ENCODE measurements around the gene RPRD1A.
A peak's percentile ranks its signal among the peaks of the same experiment; 100 is the strongest.
"Not testable (repeated sequence)": the region's sequence is repeated elsewhere in the genome, so short reads cannot be mapped to it uniquely, and the experiment has no call there.

Gene RPRD1A

DNA sequence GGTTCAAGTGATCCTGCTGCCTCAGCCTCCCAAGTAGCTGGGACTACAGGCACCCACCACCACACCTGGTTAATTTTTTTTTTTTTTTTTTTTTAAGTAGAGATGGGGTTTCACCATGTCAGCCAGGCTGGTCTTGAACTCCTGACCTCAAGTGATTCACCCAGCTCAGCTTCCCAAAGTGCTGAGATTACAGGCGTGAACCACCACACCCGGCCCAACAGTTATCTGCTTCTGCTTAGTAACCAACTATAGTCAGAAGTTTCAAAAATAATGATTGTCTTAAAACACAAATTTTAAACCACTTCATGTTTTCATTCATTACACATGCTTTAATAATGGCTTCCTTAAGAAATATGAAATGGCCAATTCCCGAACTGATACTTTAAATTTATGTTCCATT lies 43.1 kb downstream of the RPRD1A start:
- not testable (repeated sequence) for DNase-seq

DNA sequence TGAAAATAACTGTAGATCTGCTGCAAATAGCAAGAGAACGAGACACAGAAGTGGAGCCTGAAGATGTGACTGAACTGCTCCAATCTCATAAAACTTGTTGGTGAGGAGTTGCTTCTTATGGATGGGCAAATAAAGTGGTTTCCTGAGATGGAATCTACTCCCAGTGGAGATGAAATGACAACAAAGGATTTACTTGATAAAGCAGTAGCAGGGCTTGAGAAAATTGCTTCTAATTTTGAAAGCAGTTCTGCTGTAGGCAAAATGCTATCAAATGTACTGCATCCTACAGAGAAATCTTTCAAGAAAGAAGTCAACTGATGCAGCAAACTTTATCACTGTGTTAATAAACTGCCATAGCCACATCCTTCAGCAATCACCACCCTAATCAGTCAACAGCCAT lies 44.0 kb downstream of the RPRD1A start:
- no peak for DNase-seq

DNA sequence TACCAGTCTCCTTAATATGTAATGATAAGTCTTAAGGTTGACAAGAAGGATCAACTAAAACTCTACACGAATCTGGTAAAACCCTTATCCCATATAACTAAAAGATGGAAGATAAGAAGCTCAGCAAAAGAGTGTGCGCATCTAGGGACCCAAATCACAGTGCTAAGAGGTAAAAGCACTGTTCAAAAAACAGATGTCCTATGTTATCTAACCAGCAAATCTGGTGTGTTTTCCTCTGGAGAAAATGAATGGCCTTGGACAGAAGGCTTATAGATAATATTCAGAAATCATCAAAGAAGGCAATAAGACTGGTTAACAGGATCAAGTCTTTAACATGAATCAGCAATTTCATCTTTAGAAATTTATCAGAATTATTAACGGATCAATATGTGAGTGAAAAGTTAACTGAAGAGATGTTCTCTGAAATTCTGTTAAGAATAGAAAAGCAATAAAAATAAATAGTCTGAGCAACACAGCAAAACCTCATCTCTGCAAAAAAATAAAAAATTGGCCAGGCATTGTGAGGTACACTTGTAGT lies 47.1 kb downstream of the RPRD1A start:
- DNase-seq = no peak

DNA sequence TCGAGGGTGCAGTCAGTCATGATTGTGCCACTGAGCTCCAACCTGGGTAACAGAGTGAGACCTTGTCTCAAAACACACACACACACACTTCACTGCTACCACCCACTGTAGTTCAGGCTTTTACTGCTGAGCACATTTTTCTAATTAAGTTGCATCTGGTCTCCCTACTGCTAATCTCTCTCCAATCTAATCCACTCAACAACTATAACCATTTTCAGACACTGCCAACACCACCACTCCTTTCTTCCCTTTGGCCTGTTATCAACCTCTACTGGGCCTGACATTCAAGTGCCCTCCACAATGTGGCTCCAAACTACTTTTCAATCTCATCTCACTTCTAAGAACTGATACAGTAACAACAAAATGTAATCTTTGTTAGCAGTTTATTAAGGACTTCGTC lies 50.1 kb downstream of the RPRD1A start:
- no peak for DNase-seq

DNA sequence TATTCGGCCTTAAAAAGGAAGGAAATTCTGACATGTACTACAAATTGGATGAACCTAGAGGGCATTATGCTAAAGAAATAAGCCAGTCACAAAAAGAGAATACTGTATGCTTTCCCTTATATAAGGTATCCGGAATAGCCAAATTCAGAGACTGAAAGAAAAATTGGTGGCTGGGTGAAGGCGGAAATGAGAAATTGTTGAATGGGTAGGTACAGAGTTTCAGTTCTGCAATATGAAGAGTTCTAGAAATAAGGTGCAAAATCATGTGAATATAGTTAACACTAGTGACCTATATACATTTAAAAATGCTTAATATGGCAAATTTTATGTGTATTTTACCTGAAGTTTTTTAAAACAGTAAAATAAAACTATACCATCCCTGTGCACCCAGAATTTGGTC lies 51.7 kb downstream of the RPRD1A start:
- DNase-seq = no peak

DNA sequence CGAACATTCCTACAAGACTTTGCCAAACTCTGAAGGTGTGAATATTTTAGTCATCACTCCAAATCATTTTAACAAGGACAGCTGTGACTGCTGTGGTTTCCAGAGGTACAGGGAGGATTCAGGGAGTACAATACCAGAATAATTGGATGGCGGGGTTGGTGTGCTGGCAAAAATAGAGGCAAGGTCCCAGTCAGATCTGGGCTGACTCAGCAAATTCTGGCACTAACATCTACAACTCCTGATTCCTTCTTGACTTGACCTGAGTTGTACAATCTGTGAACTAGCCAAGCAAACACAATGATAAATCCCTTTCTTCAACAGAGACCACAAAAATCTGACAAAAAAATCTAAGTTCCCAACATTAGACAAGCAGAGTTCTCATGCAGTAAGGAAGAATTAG lies 54.5 kb downstream of the RPRD1A start:
- DNase-seq = no peak

DNA sequence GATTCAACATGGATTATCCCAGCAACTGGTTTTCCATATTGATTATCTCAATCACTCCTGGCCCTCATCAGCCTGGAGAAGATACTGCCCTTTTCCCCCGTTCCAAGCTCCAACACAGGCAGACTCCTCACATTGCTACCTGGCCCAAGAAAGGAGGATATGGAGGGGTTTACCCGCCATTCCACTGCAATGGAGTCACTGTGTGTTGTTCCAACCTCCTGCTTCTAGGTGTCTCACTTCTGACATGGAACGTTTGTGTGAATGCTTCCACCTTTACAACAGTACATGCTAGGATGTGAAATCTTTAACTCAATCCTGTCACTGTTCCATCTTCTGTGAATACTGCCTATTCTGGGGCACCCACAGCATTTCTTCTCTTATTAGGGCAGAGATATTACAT lies 58.1 kb downstream of the RPRD1A start:
- DNase-seq = no peak

DNA sequence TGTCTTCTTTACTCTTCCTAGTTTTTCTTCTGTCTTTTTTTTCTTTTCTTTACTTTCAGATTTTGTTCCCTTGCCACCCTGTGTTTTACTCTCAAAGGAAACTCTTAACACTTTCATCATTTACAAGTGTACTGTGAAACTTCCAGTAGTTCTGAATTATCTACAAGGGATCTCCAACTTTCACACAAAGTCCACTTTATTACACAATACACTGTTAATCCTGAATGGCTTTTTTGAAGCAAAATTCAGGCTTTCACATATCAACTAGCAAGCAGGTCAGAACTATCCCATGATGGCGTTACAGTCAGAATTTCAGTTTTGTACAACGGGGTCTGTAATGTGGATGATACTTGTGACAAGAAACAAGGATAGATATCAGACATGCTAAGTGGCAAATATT lies 60.4 kb downstream of the RPRD1A start:
- no peak for DNase-seq

DNA sequence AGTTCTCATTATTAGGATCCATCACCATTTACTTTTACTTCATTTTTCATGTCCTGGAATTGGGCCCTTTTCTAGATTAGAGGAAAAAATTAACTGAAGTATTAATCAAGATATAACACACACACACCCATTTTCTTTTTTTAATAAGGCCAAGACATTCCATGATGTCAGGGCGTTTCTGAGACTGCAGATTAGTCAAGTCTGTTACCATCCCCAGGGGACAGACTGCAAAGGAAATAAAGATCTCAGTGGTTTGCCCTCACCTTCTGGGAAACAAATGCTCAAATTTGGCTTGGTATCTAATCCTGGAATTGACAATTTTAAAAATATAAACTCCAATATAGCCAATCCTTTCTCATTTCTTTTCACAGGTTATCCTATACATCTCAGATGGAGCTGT lies 67.4 kb downstream of the RPRD1A start:
- no peak for DNase-seq

DNA sequence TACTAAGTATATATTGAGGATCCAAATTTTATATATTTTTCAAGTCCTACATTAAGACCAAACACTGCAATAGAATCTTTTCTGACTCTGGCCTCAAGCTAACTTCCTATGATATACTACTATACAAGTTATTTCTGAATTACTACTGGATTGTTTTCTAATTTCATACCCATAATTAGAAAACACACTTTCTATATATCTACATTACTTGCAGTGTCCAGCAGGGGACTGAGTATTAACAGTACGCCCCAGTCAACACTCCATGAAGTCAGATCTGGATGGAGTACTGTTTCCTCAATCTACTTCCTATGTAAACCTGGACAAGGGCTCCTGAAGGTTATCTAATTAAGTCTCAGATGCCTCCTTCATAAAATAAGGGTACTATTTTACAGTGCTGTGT lies 68.4 kb downstream of the RPRD1A start:
- peak; percentile 13 for DNase-seq

DNA sequence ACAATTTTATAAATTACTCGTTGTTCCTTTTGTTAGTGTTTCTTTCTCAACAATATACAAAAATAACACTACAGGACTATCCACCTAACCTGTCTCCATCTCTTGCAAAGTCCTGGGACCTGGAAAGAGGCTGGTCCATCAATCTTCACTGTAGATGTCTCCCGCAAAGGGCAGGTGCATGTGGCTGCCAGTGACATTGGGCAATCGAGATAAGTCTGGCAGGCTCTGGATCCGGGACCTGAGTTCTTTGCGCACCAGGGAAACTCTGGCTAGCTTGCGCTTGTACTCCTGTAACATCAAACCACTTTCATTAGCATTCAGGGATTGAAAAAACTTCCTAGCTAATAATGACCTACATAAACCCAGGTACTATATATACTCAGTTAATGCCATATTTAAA lies 74.3 kb downstream of the RPRD1A start:
- no peak for DNase-seq

DNA sequence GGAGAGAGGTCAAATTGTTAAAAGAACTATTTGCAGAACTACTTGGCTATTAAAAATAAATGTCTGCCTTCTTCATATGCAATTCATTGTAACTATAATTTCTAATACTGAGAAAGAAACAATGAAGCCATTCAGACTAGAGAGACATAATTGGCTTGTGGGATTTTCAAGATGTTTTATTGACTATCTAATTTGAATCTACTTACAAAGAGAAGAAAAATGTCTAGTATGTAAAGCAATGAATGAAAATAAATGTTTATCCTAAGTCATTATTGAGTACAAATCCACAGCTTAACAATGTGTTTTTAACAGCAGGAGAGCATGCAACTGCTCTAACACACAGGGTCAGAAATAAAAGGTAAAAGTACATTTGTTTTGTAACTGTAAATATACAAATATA lies 75.7 kb downstream of the RPRD1A start:
- DNase-seq = no peak

DNA sequence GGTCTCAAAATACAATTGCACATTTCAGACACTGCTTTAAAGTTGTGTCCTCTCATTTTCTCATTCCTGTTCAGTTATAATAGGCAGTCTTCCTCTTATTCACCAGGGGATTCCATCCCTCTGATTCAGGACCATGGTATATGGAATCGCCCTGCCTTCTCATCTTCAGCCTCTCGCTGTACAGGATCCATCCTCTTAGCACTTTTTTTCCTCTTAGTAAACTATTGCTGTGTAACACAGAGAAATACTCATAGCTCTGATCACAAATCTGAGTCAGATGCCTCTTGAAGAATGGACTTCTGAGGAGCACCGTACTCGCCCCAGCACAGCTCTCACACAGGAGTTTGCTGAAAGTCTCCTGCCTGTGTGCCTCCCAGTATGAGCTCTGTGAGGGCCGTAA lies 83.5 kb downstream of the RPRD1A start:
- DNase-seq = peak; percentile 87

DNA sequence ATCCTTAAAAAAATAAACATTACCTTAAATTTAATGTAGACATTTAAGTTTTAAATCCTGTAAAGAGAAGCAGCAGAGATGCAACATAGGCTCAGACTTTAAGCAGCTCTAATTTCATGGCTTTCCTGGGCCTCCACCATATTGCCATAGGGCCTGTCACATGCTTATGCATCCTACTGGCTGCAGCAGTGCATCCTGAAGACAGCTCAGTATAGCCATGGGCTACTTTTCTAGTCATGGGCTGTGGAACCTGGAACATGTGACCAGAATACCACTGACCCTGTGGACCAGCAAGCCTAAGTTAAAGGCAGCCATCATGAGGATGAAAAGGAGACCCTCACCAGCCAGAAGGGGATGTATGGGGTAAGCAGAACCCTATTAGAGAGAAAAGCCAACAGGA lies 84.2 kb downstream of the RPRD1A start:
- DNase-seq = no peak

DNA sequence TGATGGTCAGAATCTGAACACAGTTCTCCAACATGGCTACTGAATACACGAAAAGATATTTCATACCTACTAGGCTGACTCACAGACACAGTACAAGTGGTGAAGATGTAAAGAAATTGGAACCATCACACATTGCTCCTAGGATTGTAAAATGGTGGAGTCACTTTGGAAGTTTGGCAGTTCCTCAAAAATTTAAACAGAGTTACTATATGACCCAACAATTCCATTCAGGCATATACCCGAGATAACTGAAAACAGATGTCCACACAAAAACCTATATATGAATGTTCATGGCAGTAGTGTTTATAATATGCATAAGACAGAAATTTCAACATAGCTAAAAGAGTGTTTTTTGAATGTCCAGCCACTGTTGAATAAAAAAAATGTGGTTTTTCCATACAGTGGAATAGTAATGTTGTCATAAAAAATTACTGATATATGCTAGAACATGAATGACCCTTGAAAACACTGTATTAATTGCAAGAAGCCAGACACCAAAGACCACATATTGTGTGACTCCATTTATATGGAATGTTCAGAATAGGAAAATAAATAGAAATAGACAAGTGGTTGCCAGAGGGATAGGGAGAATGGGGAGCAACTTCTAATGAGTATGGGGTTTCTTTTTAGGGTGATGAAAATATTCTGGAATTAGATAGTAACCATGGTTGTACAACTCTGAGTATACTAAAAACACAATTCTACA lies 84.8 kb downstream of the RPRD1A start:
- peak; percentile 85 for DNase-seq

DNA sequence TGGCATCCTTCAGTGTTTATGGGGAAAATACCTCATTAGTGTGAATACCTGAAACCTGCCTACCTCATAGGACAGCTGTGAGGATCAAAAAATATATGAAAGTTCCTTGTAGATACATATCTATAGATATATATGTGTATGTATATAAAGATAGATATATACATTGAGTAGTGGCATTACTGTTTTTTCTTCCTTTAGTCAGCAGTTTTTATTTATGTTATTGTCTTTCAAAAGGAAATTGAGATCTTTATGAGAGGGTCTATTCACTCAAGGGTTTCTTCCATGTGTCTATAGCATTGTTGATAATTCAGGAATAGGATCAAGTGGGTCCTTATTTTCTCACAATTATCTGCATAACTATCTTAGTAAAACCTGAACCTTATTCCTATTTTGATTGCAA lies 88.2 kb downstream of the RPRD1A start:
- DNase-seq = no peak

DNA sequence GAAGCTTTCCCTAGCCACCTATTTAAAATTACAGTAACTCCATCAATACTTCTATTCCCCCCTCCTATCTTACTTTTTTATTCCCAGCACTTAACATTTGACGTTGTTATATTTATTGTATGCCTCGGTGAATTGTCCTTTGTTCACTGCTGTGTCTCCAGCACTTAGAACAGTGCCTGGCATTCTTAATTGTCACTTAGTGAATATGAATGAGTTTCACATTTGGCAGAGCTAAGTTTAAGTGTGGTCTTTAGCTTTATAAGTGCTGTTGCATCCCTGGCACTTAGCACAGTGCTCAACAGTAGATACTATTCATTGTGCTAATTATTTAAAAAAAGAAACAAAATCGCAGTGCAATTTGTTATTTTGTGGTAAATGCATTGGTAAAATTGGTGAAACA lies 93.2 kb downstream of the RPRD1A start:
- no peak for DNase-seq

DNA sequence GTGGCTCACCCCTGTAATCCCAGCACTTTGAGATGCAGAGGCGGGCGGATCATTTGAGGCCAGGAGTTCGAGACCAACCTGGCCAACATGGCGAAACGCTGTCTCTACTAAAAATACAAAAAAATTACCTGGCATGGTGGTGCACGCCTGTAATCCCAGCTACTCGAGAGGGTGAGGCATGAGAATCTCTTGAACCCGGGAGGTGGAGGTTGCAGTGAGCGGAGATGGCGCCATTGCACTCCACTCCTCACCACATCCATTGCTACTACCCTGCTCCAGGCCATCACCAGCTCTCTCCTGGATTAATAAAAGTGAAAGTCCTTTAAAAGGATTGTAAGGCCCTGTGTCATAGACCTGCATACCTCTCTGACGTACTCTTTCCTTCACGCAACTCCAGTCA lies 93.7 kb downstream of the RPRD1A start:
- no peak for DNase-seq

DNA sequence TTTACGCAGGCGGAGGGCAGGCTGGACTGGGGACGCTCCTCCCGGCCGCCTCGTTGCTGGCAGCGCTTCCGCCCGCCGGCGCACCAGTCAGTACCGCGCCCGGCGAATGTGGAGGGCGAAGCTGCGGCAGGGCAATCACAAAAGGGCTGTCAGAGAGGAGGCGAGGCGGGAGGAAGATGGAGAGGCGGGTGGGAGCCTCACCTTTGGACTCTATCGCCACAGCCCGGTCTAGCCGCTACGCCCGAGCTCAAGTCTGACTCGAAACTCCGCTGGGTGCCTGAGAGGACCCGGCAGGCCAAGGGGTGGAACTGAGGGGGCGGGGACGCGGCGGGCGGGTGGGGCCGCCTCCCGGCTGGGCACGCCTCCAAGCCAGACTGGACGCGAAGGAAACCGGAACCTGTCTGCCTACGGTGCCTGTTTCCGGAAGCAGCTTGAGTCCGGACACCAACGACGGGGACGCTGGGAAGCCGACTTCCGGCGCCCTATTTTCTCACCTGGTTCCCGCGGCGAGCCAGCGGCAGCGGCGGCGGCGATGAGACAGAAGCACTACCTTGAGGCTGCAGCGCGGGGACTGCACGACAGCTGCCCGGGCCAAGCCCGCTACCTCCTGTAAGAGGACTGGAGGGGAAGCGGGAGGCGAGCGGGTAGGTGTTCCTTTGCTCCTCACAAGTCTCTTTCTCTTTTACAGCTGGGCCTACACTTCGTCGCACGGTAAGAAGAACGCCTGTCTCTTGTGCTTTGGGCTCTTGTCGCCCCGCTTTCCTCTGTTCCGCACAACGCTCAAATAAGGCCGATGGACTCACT lies 95.0 kb downstream of the RPRD1A start, which contains the start of gene RMP24:
RMP24 (plus strand) TSS at position 483 of the 804 bp plus-strand sequence.
- DNase-seq = peak; percentile 94

DNA sequence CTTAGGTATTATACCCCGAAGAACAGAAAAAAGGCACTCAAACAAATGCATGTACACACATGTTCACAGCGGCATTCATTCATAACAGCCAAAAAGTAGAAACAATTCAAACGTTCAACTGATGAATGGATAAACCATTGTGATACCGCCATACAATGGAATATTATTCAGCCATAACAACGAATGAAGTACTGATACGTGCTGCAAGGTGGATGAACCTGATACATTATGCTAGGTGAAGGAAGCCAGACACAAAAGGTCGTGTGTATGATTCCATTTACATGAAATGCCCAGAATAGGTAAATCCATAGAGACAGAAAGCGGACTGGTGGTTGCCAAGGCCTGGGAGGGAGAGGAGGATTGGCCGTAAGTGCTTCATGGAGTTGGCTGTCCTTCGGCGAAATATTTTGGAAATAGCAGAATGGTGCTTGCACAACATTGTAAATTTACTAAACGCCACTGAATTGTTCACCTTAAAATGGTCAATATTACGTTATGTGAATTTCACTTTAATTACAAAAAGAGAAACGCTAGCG lies 95.6 kb downstream of the RPRD1A start:
- no peak for DNase-seq

DNA sequence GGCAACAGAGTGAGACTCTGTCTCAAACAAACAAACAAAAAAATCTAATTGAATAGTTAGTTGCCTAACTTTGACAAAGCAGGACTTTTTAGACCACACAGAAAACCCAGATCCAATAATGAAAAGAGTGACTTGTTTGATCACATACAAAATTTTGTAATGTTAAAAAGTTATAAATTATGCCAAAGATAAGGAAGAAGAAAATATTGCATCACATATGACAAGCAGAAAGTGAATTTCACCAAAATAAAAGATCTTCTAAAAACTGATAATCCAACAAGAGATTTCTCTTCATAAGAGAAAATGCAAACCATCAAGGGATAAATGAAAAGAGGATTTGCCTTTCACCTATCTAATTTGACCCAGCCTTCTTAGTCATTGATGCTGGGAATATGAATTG lies 97.7 kb downstream of the RPRD1A start:
- no peak for DNase-seq

DNA sequence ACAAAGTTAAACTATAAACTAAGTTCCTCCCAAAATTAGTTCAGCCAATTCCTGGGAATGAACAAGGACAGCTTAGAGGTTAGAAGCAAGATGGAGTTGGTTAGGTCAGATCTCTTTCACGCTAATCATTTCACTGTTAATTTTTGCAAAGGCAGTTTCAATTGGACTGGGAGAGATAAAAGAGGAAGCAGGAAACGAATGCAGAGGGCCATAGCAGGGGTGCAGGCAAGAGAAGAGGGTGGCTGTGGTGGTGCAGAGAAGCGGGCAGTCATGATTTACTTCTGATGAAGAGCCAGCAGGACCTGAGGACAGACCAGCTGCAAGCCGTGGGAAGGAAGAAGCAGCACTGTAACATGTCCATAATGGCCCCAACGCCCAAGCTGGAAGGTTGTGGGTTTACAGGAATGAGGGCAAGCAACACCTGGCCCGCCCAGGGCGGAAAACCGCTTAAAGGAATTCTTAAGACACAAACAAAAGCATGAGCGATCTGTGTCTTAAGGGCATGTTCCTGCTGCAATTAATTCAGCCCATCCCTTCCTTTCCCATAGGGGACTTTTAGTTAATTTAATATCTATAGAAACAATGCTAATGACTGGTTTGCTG lies 99.0 kb downstream of the RPRD1A start:
- no peak for DNase-seq

DNA sequence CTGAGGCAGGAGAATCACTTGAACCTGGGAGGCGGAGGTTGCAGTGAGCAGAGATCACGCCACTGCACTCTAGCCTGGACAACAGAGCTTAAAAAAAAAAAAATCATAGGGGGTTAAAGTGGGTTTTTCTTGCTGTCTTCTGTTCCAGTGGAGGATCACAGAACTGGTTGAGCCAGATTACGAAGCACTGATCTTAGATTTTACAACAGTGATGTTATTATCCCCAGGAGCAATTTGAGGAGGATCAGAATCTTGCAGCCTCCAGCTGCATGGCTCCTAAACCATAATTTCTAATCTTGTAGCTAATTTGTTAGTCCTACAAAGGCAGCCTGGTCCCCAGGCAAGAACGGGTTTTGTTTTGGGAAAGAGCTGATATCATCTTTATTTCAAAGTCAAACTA lies 99.5 kb downstream of the RPRD1A start:
- DNase-seq = not testable (repeated sequence)

DNA sequence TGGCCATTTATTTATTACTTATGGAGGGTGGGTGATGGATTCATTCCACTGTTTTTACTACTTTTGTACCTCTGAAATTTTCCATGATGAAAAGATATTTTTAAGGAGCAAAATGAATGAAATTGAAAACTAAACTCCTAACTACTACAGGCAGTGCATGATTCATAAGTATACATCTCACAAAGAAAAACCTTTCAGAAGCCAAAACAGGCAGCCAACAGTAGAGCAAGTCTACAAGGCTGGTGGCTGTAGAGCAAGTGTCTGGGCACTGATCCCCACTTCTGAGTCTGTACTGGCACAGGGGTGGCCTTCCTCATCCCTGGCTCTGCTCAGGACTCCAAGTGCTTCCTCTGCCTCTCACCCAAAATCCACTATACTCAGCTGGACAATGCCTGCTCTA lies 103.0 kb downstream of the RPRD1A start:
- no peak for DNase-seq
